Body of pancreas (tissue), 4 donors: Measurements from ENCODE around the gene KLC4.

Experiments
- POLR2A ChIP-seq, 3 donors: fragments of 450-650 bp; IDR thresholded peaks; one replicate each; pipeline ENCODE4 v1.6.1; 2016; ENCODE audit warnings: antibody characterized with exemption in 3 of 3, mild to moderate bottlenecking in 2 of 3
- TF ChIP-seq, protein P1 (sequence below), 7 experiments: fragments of 450-650 bp in 4 of 7; fragments of 200-600 bp in 3 of 7; sonication (generic) in 3 of 7; IDR thresholded peaks; one replicate each; pipeline ENCODE4 v1.5.1; 2016 to 2019; ENCODE audit warnings: antibody characterized with exemption in 7 of 7

DNA sequence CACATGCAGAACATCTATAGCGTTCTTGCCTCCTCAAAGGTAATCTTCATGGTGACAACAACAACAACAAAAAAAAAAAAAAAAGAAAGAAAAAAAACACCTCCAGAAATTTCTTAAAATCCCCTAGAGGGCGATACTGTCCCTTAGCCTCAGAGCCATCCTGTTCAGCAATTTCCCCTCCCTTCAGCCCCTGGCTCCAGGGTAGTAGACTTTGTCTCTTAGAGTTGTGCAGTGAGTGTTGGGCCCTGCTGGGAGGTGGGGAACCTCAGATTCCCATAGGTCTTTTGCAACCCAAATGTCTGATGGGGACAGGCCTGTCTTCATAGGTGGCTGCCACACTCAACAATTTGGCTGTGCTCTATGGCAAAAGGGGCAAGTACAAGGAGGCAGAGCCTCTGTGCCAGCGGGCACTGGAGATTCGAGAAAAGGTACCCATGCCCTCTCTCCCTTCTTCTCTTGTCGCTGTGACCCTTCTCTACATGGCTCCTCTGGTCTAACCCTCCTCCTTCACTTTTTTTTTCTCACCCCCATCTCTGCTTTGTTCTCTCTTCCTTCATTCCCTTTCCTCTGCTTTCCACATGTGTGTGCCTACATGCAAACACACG lies 10.7 kb downstream of the KLC4 start:
- TF ChIP-seq, protein P1, sequence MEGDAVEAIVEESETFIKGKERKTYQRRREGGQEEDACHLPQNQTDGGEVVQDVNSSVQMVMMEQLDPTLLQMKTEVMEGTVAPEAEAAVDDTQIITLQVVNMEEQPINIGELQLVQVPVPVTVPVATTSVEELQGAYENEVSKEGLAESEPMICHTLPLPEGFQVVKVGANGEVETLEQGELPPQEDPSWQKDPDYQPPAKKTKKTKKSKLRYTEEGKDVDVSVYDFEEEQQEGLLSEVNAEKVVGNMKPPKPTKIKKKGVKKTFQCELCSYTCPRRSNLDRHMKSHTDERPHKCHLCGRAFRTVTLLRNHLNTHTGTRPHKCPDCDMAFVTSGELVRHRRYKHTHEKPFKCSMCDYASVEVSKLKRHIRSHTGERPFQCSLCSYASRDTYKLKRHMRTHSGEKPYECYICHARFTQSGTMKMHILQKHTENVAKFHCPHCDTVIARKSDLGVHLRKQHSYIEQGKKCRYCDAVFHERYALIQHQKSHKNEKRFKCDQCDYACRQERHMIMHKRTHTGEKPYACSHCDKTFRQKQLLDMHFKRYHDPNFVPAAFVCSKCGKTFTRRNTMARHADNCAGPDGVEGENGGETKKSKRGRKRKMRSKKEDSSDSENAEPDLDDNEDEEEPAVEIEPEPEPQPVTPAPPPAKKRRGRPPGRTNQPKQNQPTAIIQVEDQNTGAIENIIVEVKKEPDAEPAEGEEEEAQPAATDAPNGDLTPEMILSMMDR (IDR thresholded peaks at IDR 0.05) = peak in 6 of 7 experiments; percentile 20 to 53 (median 34)
- no peak for TF ChIP-seq POLR2A (IDR thresholded peaks at IDR 0.05)
